Muscle of leg (tissue), 11 donors: ENCODE measurements around the gene REXO5. TPM values are rescaled to one million over a fixed set of nuclear protein-coding genes. Genes with fewer than 3 reads are reported as not detected.

ENCODE experiments used
- DNase-seq: peaks from one replicate; pipeline ENCODE4 v3.0.0; 2013
- H3K27ac ChIP-seq: one replicate; pipeline ENCODE4 v1.5.1; 2013; ENCODE audit warnings: mild to moderate bottlenecking, low read length, control low read depth
- H3K27me3 ChIP-seq: one replicate; pipeline ENCODE4 v1.6.1; 2013; ENCODE audit warnings: low read length; ENCODE audit not compliant: control insufficient read depth, insufficient read depth
- H3K36me3 ChIP-seq: one replicate; pipeline ENCODE4 v1.6.1; 2013; ENCODE audit warnings: low read length; ENCODE audit not compliant: control insufficient read depth, insufficient read depth
- H3K4me1 ChIP-seq: one replicate; pipeline ENCODE4 v1.6.1; 2013; ENCODE audit warnings: low read length; ENCODE audit not compliant: control insufficient read depth, insufficient read depth
- H3K4me3 ChIP-seq: one replicate; pipeline ENCODE4 v1.5.1; 2013; ENCODE audit warnings: low read length, control low read depth
- H3K9me3 ChIP-seq: replicated peaks from 2 replicates; pipeline ENCODE4 v1.6.1; 2013; ENCODE audit warnings: low read depth, low read length; ENCODE audit not compliant: control insufficient read depth
- WGBS: methylation state at CpG from one replicate; pipeline ENCODE4 v1.1.5; 2013; ENCODE audit warnings: missing lambda C conversion rate; ENCODE audit not compliant: insufficient coverage; 5-methylcytosine and 5-hydroxymethylcytosine counted together
- polyA plus RNA-seq, 8 donors: library from polyadenylated mRNA; unstranded; fragments of 120-200 nt; gene quantifications; one replicate each; pipeline versions ENCODE4 v1.2.1 to v1.2.3, GENCODE V29; 2013; ENCODE audit warnings: inconsistent platforms in 1 of 8, low replicate concordance in 1 of 8; ENCODE audit not compliant: insufficient read length in 8 of 8, insufficient read depth in 1 of 8
- total RNA-seq: library from RNA; stranded (reverse); fragments of 120-200 nt; gene quantifications from one replicate; pipeline ENCODE4 v1.2.4, GENCODE V29; 2013

The REXO5 gene
- total and polyA plus RNA-seq, 9 donors, result 3.8 to 5.7 (median 4.8) TPM

DNA sequence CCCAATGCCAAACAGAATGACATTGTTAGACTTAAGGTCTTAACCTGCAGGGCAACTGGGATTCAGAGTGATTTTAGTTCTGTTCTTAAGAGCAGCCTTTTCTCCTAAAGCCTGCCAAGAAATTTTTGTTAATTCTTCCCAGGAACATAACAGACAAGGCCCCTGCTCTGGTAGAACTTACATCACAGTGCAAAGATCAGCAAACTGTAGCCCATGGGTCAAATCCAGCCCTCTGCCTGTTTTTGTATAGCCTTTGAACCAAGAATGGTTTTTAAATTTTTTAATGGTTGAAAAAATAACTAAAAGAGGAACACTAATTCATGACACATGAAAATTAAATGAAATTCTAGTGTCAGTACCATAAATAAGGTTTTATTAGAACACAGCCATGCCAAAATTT is 38.8 kb upstream of the REXO5 start:
- no peaks in the 10 kb centered on the region for H3K4me1 ChIP-seq
- no peak overlapping the region for H3K27ac ChIP-seq
- no peak overlapping the region for H3K4me3 ChIP-seq
- no peaks in the 10 kb centered on the region for H3K36me3 ChIP-seq
- H3K9me3 ChIP-seq, result no peaks in the 10 kb centered on the region
- H3K27me3 ChIP-seq, result no peaks in the 10 kb centered on the region
- no peak for DNase-seq

DNA sequence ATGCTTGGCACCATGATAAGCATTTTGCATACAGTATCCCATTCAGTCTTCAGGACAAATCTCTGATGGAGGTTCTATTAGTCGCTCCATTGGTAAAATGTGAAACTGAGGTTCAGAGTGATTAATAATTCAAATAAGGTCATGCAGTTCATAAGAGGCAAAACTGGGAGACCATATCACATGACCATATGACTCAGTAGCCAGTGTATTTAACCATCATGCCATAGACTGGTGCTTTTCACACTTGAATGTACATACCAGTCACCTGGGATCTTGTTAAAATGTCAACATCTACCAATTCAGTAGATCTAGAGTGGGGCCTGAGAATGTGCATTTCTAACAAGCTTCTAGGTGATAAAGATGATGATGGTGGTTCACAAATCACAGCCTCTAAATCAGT is 38.2 kb upstream of the REXO5 start:
- Histone ChIP-seq H3K36me3 (no peaks in the 10 kb centered on the region), H3K4me1 (no peaks in the 10 kb centered on the region), H3K27ac (no peak overlapping the region), H3K9me3 (no peaks in the 10 kb centered on the region), H3K27me3 (no peaks in the 10 kb centered on the region), H3K4me3 (no peak overlapping the region)
- WGBS, result no CpG with 5 or more reads among the region's 1 CpG
- DNase-seq, result no peak

DNA sequence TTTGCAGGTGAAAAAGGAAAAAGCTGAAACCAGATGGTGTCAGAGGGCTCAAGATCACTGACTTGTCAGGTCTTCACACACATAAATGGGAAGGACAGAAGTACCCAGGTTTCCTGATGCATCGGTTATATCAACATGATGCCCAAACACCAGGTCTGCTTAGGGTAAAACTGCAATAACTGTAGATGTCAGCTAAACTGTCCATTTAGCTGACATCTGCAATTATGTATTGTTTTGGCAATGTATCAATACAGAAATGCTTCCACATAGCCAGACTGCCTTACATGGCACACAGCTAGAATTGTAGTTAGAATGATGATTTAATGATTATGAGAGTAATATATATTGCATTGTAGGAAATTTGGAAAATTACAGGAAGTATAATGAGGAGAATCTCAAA is 37.5 kb upstream of the REXO5 start:
- DNase-seq, result no peak
- Histone ChIP-seq H3K36me3 (no peaks in the 10 kb centered on the region), H3K4me1 (no peaks in the 10 kb centered on the region), H3K27ac (no peak overlapping the region), H3K27me3 (no peaks in the 10 kb centered on the region), H3K4me3 (no peak overlapping the region), H3K9me3 (no peaks in the 10 kb centered on the region)
- WGBS, result no CpG with 5 or more reads among the region's 1 CpG

DNA sequence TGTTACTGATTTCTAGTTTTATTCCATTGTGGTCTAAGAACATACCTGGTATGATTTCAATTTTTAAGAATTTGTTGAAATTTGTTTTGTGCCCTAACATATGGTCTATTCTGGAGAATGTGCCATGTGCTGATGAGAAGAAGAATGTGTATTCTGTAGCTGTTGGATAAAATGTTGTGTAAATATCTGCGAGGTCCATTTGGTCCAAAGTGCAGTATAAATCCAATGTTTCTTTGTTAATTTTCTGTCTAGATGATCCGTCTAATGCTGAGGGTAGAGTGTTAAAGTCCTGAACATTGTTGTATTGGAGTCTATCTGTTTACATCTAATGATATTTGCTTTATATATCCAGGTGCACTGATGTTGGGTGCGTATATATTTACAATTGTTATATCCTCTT is 32.6 kb upstream of the REXO5 start:
- H3K27me3 ChIP-seq, result no peaks in the 10 kb centered on the region
- H3K36me3 ChIP-seq, result no peaks in the 10 kb centered on the region
- H3K4me1 ChIP-seq, result no peaks in the 10 kb centered on the region
- H3K27ac ChIP-seq, result no peak overlapping the region
- WGBS, result 100% methylated on average over 1 of the region's 3 CpGs
- no peaks in the 10 kb centered on the region for H3K9me3 ChIP-seq
- DNase-seq, result no peak
- no peak overlapping the region for H3K4me3 ChIP-seq

DNA sequence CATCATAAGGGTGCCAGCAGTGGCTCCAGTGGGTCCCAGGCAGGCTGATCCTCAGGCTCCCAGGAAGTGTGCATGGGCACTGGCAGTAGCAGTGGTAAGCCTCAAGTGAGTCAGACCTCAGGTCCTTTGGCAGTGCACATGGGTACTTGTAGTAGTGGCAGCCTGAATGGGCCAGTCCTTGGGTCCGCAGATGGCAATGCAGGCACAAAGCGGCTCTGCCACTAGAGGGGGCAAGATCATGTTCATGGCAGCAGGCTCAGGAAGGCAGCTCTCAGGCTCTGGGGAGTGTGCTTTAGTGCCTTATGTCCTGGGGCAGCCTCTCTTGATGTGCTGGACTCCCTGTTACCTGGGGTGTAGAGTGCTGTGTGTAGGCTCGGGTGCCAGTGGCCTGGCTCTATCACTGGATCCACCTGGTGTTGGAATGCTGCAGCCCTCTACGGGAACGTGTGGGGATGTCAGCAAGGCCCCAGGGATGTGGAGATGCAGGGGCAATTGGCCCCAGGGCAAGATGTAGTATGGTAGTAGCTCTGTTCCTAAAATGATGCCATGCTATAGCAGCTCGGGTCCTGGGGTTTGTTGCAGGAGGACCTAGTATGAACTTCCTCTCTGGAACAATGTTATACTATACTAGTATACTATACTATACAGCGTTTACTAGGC is 31.5 kb upstream of the REXO5 start:
- Histone ChIP-seq H3K4me3 (no peak overlapping the region), H3K27ac (no peak overlapping the region), H3K4me1 (no peaks in the 10 kb centered on the region), H3K9me3 (no peaks in the 10 kb centered on the region), H3K36me3 (no peaks in the 10 kb centered on the region), H3K27me3 (no peaks in the 10 kb centered on the region)
- peak; percentile 4 for DNase-seq
- WGBS, result 61% methylated on average over 2 of the region's 7 CpGs

DNA sequence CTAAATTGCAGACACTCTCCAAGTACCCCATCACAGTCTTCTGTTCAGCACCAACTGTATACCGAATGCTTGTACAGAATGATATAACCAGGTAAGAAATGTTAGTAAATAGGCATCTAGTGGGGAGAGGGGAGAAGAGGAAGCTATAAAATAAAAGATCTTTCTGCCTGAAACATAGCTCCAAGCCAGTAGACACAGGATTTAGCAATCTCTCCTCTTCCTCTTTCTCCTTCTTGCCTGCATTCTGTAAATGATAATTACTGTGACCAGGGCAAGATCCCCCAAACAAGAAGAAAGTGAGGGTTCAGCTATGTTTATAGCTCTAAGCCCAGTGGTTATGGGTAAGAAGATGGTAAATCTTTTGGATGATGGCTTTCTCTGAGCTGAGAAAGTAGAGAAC is 24.6 kb upstream of the REXO5 start:
- Histone ChIP-seq H3K36me3 (no peaks in the 10 kb centered on the region), H3K27ac (no peak overlapping the region), H3K4me3 (no peak overlapping the region), H3K9me3 (no peaks in the 10 kb centered on the region), H3K27me3 (no peaks in the 10 kb centered on the region), H3K4me1 (no peaks in the 10 kb centered on the region)
- no peak for DNase-seq
- WGBS, result no CpG with 5 or more reads among the region's 1 CpG

DNA sequence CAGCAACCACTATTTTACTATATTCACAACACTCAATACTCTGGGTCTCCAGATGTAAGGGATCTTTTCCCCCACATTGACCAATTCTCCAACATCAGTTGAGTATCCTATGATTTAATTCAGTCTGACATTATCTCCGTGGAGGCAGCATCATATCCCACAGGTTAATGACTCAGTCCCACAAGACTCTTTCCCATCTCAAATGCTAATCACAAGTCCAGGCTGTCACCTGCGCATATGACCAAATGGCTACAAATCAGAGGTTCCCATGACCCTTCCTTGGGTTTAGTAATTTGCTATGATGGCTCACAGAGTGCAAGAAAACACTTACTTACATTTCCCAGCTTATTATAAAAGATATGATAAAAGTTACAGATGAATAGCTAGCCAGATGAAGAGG is 23.9 kb upstream of the REXO5 start:
- Histone ChIP-seq H3K27ac (no peak overlapping the region), H3K4me3 (no peak overlapping the region), H3K36me3 (no peaks in the 10 kb centered on the region), H3K27me3 (no peaks in the 10 kb centered on the region), H3K9me3 (no peaks in the 10 kb centered on the region), H3K4me1 (no peaks in the 10 kb centered on the region)
- 92% methylated on average over 1 of the region's 2 CpGs for WGBS
- no peak for DNase-seq

DNA sequence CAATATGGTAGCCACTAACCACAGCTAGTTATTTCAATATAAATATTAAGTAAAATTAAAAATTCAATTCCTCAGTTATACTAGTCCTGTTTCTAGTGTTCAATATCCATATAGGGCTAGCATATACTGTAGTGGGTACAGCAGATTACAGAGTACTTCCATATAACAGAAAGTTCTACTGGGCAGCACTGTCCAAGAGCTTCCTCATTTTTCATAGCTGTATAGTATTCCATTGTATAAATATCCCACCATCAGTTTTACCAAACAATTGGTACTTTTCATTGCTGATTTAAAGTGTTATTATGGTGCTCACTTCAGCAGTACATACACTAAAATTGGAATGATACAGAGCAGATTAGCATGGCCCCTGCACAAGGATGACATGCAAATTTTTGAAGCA is 22.1 kb upstream of the REXO5 start:
- H3K4me1 ChIP-seq, result no peaks in the 10 kb centered on the region
- no peak overlapping the region for H3K4me3 ChIP-seq
- no peaks in the 10 kb centered on the region for H3K9me3 ChIP-seq
- DNase-seq, result no peak
- no peaks in the 10 kb centered on the region for H3K36me3 ChIP-seq
- H3K27ac ChIP-seq, result no peak overlapping the region
- H3K27me3 ChIP-seq, result no peaks in the 10 kb centered on the region

DNA sequence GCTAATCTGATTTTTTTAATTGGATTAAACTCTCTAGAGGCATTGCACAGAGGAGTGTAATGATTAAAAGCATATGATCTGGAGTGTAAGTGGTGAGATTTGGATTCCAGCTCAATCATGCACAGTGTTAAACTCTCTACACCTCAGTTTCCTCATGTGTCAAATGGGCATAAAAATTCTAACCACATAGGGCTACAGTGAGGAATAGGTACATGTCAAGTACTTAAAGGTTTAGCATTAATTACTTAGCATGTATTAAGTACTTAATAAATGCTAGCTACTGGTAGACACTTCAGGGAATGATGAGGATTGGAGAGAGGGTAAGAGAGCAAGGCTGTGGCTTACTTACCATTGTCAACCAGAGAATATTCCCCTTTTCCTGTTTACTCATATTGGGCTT is 17.2 kb upstream of the REXO5 start:
- no peaks in the 10 kb centered on the region for H3K36me3 ChIP-seq
- no peaks in the 10 kb centered on the region for H3K9me3 ChIP-seq
- no peaks in the 10 kb centered on the region for H3K4me1 ChIP-seq
- DNase-seq, result no peak
- H3K27ac ChIP-seq, result no peak overlapping the region
- no peaks in the 10 kb centered on the region for H3K27me3 ChIP-seq
- H3K4me3 ChIP-seq, result no peak overlapping the region

DNA sequence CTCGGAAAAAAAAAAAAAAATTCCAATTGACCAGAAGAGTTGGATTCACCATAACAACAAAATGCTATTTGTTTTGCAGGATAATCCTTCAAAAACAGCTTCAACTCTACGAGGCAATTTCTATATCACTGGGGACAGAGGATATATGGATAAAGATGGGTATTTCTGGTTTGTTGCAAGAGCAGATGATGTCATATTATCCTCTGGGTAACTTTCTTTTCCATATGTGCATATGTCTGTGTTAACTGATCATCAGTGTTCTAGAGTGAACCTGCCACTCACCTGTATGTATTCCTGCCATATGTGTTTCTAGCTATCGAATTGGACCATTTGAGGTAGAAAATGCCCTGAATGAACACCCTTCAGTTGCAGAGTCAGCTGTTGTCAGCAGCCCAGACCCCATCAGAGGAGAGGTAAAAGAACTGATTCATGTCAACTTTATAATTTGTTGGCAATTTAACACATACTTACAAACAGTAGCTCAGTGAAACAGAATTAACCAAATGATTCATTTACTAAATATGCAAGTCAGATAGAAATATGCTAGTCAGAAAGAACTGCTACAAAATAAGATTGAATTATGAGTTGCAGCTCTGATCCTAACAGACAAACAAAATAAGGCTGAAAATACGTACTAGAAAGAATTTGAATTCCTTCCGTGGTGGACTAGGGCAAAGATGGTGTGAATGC is 14.3 kb upstream of the REXO5 start:
- WGBS, result 96% methylated on average over 2 of the region's 5 CpGs
- no peak for DNase-seq
- Histone ChIP-seq H3K36me3 (no peaks in the 10 kb centered on the region), H3K27me3 (no peaks in the 10 kb centered on the region), H3K4me3 (no peak overlapping the region), H3K9me3 (no peaks in the 10 kb centered on the region), H3K4me1 (no peaks in the 10 kb centered on the region), H3K27ac (no peak overlapping the region)

DNA sequence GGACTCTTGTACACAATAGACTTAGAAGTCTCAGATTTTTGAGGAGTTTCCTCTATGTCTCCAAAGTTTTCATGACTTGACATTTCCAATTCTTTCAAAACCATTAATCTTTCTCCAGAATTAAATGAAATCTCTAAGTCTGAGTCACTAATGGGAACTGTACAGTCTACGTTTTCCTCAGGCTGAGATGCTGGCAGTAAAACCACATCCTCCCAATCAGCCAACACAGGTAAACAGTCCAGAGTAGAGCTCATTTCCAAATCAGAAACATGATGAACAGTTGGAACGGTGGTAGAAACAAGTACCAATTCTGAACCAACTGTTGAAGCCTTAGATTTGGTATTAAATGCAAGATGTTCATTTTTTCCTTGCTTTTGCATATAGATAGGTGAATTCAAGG is 8.0 kb upstream of the REXO5 start:
- H3K9me3 ChIP-seq, result no peaks in the 10 kb centered on the region
- H3K4me1 ChIP-seq, result no peaks in the 10 kb centered on the region
- DNase-seq, result no peak
- H3K4me3 ChIP-seq, result no peak overlapping the region
- peaks cover 9% of the 10 kb centered on the region for H3K36me3 ChIP-seq
- H3K27me3 ChIP-seq, result no peaks in the 10 kb centered on the region
- WGBS, result 100% methylated on average over 1 of the region's 2 CpGs
- no peak overlapping the region for H3K27ac ChIP-seq
